Thoracic aorta (tissue), 2 donors: ENCODE measurements around the gene WASHC2C. TPM values are rescaled to one million over a fixed set of nuclear protein-coding genes. Genes with fewer than 3 reads are reported as not detected.
"Not testable (repeated sequence)": the region's sequence is repeated elsewhere in the genome, so short reads cannot be mapped to it uniquely, and the experiment has no call there.

Experiments used
- ATAC-seq: fragments of 150-250 bp; one replicate; pipeline ENCODE4 v1.8.0; 2017; ENCODE audit warnings: low read depth; ENCODE audit not compliant: insufficient number of reproducible peaks, low FRiP score
- DNase-seq: peaks from one replicate; pipeline ENCODE4 v3.0.0-alpha.2; 2020; ENCODE audit warnings: low spot score
- H3K27ac ChIP-seq, 2 donors: fragments of 200-600 bp; sonication (generic); 1 replicate in 1 of 2; 2 replicates in 1 of 2; pipeline ENCODE4 v1.5.1; 2016; ENCODE audit warnings: mild to moderate bottlenecking in 2 of 2, moderate library complexity in 2 of 2
- H3K27me3 ChIP-seq: fragments of 200-600 bp; sonication (generic); replicated peaks from 2 replicates; pipeline ENCODE4 v1.6.0; 2016; ENCODE audit warnings: mild to moderate bottlenecking; ENCODE audit not compliant: insufficient read depth
- H3K36me3 ChIP-seq: fragments of 200-600 bp; sonication (generic); one replicate; pipeline ENCODE4 v1.5.1; 2016
- H3K4me1 ChIP-seq, 2 donors: fragments of 200-600 bp; sonication (generic); 1 replicate in 1 of 2; 2 replicates in 1 of 2; pipeline versions ENCODE4 v1.5.1 to v1.6.0; 2016; ENCODE audit warnings: low read depth in 2 of 2, mild to moderate bottlenecking in 1 of 2; ENCODE audit not compliant: control insufficient read depth in 1 of 2
- H3K4me3 ChIP-seq: fragments of 200-600 bp; sonication (generic); 2 replicates; pipeline ENCODE4 v1.5.1; 2016; ENCODE audit warnings: mild to moderate bottlenecking
- H3K9me3 ChIP-seq: fragments of 200-600 bp; sonication (generic); 2 replicates; pipeline ENCODE4 v1.5.1; 2016
- CTCF ChIP-seq: fragments of 200-600 bp; sonication (generic); IDR thresholded peaks from one replicate; pipeline ENCODE4 v1.5.1; 2019; ENCODE audit warnings: antibody characterized with exemption
- total RNA-seq, 2 donors: library from RNA; depleted of rRNA; stranded (reverse); fragments of >200 nt; gene quantifications; one replicate each; pipeline versions ENCODE4 v1.1.0 to v1.2.3, GENCODE V29; 2016

WASHC2C gene
- total RNA-seq, 2 donors from 2014 or later = 24.2 to 40.6 TPM

GRCh38 chr10:45817130-45817859, 90.2 kb downstream of the WASHC2C start:
- Histone ChIP-seq H3K9me3 (no peaks in the 10 kb centered on the region), H3K27ac (no peak overlapping the region), H3K4me3 (no peak overlapping the region), H3K4me1 (no peaks in the 10 kb centered on the region), H3K27me3 (no peaks in the 10 kb centered on the region), H3K36me3 (no peaks in the 10 kb centered on the region)
- TF ChIP-seq CTCF = no peak
- DNase-seq = no peak
- ATAC-seq = no peak

- no peaks in the 10 kb centered on the region for H3K9me3 ChIP-seq
- no peaks in the 10 kb centered on the region for H3K4me1 ChIP-seq
- DNase-seq (no peak), ATAC-seq (no peak)
- no peak overlapping the region for H3K4me3 ChIP-seq
- no peaks in the 10 kb centered on the region for H3K27me3 ChIP-seq
- no peak overlapping the region for H3K27ac ChIP-seq
- no peak for TF ChIP-seq CTCF
- H3K36me3 ChIP-seq = no peaks in the 10 kb centered on the region
Measured at GRCh38 chr10:45817912-45818311, 90.8 kb downstream of the WASHC2C start.

GRCh38 chr10:45819552-45819951, 92.5 kb downstream of the WASHC2C start:
- DNase-seq (no peak), ATAC-seq (no peak)
- Histone ChIP-seq H3K4me3 (no peak overlapping the region), H3K36me3 (no peaks in the 10 kb centered on the region), H3K27me3 (no peaks in the 10 kb centered on the region), H3K4me1 (no peaks in the 10 kb centered on the region), H3K9me3 (no peaks in the 10 kb centered on the region), H3K27ac (no peak overlapping the region)
- no peak for TF ChIP-seq CTCF

GRCh38 chr10:45820107-45820830, 93.2 kb downstream of the WASHC2C start:
- not testable (repeated sequence) for ATAC-seq, DNase-seq, H3K4me3 ChIP-seq, H3K27me3 ChIP-seq, H3K9me3 ChIP-seq, H3K27ac ChIP-seq, H3K4me1 ChIP-seq, H3K36me3 ChIP-seq

- not testable (repeated sequence) for H3K4me3 ChIP-seq, DNase-seq, H3K4me1 ChIP-seq, H3K9me3 ChIP-seq, H3K27me3 ChIP-seq, H3K27ac ChIP-seq, ATAC-seq, H3K36me3 ChIP-seq
Measured at GRCh38 chr10:45822918-45823317, 95.9 kb downstream of the WASHC2C start.

Other genes with a start within 250 kb of the WASHC2C start
- 10 to 100 TPM; 10.3 to 40.4 TPM for gene ZFAND4, start 54.5 kb upstream of the WASHC2C start, total RNA-seq
- 10 to 100 TPM; 10.3 to 20.5 TPM for gene AGAP4, start 120.2 kb downstream of the WASHC2C start, total RNA-seq
- 10 to 100 TPM; 37.9 to 51.5 TPM for gene TIMM23, start 245.2 kb downstream of the WASHC2C start, total RNA-seq